ENCODE data around the gene SCO1. TPM values are rescaled to one million over a fixed set of nuclear protein-coding genes. Genes with fewer than 3 reads are reported as not detected.
A peak's percentile ranks its signal among the peaks of the same experiment; 100 is the strongest.

The SCO1 gene
- total RNA-seq, 1 experiment from 2014 or later: 28.0 TPM

- ATAC-seq: no peak
- no peak for DNase-seq (ENCODE audit: low read depth, low spot score)
- Histone ChIP-seq H3K4me3 (ENCODE audit: low read depth in 2 of 2, low read length in 2 of 2) (no peak overlapping the region), H3K9me3 (ENCODE audit: control insufficient read depth, insufficient read depth, low read depth, low read length) (no peaks in the 10 kb centered on the region), H3K27ac (ENCODE audit: low read length) (no peak overlapping the region), H3K4me1 (ENCODE audit: control insufficient read depth, insufficient read depth, low read length) (no peaks in the 10 kb centered on the region), H3K36me3 (ENCODE audit: control insufficient read depth, insufficient read depth, low read length) (no peaks in the 10 kb centered on the region), H3K27me3 (ENCODE audit: control insufficient read depth, insufficient read depth, low read length) (no peaks in the 10 kb centered on the region)
- BruUV-seq (replicated peaks): no TSS peak
- TF ChIP-seq TCF7L2 (IDR thresholded peaks at IDR 0.05; ENCODE audit: low read depth, low read length) (no peak), SIN3A (IDR thresholded peaks at IDR 0.05; ENCODE audit: borderline replicate concordance, insufficient read depth, low read depth, low read length) (no peak), REST (IDR thresholded peaks at IDR 0.05; ENCODE audit: insufficient read depth in 1 of 2, low read depth in 2 of 2, low read length in 1 of 2) (no peak), POLR2AphosphoS5 (IDR thresholded peaks at IDR 0.05; ENCODE audit: low read depth, low read length) (no peak), CTCF (IDR thresholded peaks at IDR 0.05) (no peak)
- intact Hi-C loops (cut with micrococcal nuclease; ENCODE audit: unreplicated experiment) (no loop called here), in situ Hi-C loops (cut with HindIII; ENCODE audit: low pct_unique_long_range_greater_than_20kb, low sequenced_read_pairs) (no loop called here)
- ChIA-PET CTCF (no interaction called here), POLR2A (no interaction called here)
Observed at GRCh38 chr17:10629706-10630105, 67.6 kb downstream of the SCO1 start.

- BruUV-seq (replicated peaks): no TSS peak
- Histone ChIP-seq H3K27ac (ENCODE audit: low read length) (no peak overlapping the region), H3K36me3 (ENCODE audit: control insufficient read depth, insufficient read depth, low read length) (no peaks in the 10 kb centered on the region), H3K4me1 (ENCODE audit: control insufficient read depth, insufficient read depth, low read length) (no peaks in the 10 kb centered on the region), H3K9me3 (ENCODE audit: control insufficient read depth, insufficient read depth, low read depth, low read length) (no peaks in the 10 kb centered on the region), H3K27me3 (ENCODE audit: control insufficient read depth, insufficient read depth, low read length) (no peaks in the 10 kb centered on the region), H3K4me3 (ENCODE audit: low read depth in 2 of 2, low read length in 2 of 2) (no peak overlapping the region)
- intact Hi-C loops (cut with micrococcal nuclease; ENCODE audit: unreplicated experiment) (no loop called here), in situ Hi-C loops (cut with HindIII; ENCODE audit: low pct_unique_long_range_greater_than_20kb, low sequenced_read_pairs) (no loop called here)
- ATAC-seq (no peak), DNase-seq (ENCODE audit: low read depth, low spot score) (no peak)
- POLR2A ChIA-PET: no interaction called here
- CTCF ChIA-PET: interaction anchor here (0.5 kb wide), 1 partner anchor 721 kb away, joined by 3 read pairs; no protein-coding TSS in a partner anchor
- no peak for TF ChIP-seq POLR2AphosphoS5 (IDR thresholded peaks at IDR 0.05; ENCODE audit: low read depth, low read length)
- peak; percentile 68 for TF ChIP-seq CTCF (IDR thresholded peaks at IDR 0.05)
- no peak for TF ChIP-seq SIN3A (IDR thresholded peaks at IDR 0.05; ENCODE audit: borderline replicate concordance, insufficient read depth, low read depth, low read length)
Observed at GRCh38 chr17:10628756-10629155, 68.6 kb downstream of the SCO1 start.

Measured in Panc1 (cell line).